ENCODE data around the gene XRRA1.

Gene XRRA1

DNA sequence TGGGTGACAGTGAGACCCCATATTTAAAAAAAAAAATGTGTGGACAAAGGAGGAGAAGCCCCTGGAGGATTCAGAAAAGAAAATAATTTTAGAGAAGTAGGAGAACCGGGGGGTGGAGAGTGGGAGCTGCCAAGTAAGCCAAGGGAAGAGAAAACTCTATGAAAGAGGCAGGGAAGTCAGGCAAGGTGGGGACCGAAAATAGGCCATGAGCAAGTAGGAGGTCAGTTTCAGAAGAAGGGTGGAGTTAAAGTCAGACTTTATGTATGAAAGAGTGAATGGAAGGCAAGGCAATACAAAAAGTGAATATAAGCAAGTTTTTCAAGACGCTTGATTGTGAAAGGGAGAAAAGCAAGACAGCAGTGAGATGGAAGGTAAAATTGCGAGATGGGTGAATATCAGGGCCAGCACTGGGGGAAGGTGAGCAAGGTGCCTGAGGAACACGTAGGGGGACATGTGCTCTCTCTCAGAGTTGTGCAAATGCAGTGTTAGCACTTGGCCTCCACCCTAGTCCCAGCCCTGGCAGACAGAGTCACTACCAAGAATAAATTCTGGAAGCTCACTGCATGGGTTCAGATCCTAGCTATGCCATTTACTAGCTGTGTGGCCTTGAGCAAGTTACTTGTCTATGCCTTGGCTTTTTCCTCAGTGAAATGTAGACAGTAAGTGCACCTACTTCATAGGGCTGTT lies 6.7 kb downstream of the XRRA1 start:
- Histone ChIP-seq H3K9me3 (replicated peaks in 1 of 11) (no peaks in the 10 kb centered on the region), H3K4me2 (no peak overlapping the region)
- TF ChIP-seq Cebpa-rat (IDR thresholded peaks at IDR 0.05) = no peak

DNA sequence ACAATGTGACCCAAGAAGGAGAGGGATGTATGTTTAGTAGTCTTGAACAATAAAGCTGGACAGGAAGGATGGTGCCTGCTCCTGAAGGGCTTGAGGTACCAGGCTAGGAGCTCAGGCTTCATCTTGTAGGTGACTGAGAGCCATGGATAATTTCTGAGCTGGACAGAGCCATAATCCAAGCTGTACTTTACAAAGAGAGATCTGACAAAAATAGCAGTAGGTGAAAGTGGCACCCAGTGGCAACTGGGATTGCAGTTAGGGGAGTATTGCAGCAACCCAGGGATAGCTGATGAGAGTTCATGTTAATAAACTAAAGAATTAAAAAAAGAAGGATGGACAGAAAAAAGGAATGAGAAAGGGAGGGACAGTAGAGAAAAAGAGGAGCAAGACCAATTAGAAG lies 7.4 kb downstream of the XRRA1 start:
- Histone ChIP-seq H3K36me3 (peaks cover 51 to 90% (median 69%) of the 10 kb centered on the region in 11 experiments), H3K27ac (no peak overlapping the region), H3K27me3 (no peaks in the 10 kb centered on the region), H3K9me3 (replicated peaks in 1 of 11) (no peaks in the 10 kb centered on the region), H3K4me3 (no peak overlapping the region), H3K4me1 (peaks cover 0 to 19% (median 0%) of the 10 kb centered on the region in 10 experiments; a peak in 4 of 20 replicates), H4K20me1 (peaks cover 0 to 6% (median 0%) of the 10 kb centered on the region in 11 experiments; a peak in 1 of 22 replicates), H3K9ac (no peak overlapping the region), H3K4me2 (no peak overlapping the region)
- TF ChIP-seq Cebpa-rat (IDR thresholded peaks at IDR 0.05) = no peak

More for the DNA sequence above, 6.7 kb downstream of the XRRA1 start:
- H3K27ac ChIP-seq = no peak overlapping the region
- peaks cover 43 to 83% (median 68%) of the 10 kb centered on the region in 11 experiments for H3K36me3 ChIP-seq
- no peak overlapping the region for H3K9ac ChIP-seq
- H3K4me1 ChIP-seq = peaks cover 0 to 19% (median 0%) of the 10 kb centered on the region in 10 experiments; a peak in 4 of 20 replicates
- H4K20me1 ChIP-seq = peaks cover 0 to 6% (median 0%) of the 10 kb centered on the region in 11 experiments; a peak in 1 of 22 replicates
- H3K27me3 ChIP-seq = no peaks in the 10 kb centered on the region
- no peak overlapping the region for H3K4me3 ChIP-seq

DNA sequence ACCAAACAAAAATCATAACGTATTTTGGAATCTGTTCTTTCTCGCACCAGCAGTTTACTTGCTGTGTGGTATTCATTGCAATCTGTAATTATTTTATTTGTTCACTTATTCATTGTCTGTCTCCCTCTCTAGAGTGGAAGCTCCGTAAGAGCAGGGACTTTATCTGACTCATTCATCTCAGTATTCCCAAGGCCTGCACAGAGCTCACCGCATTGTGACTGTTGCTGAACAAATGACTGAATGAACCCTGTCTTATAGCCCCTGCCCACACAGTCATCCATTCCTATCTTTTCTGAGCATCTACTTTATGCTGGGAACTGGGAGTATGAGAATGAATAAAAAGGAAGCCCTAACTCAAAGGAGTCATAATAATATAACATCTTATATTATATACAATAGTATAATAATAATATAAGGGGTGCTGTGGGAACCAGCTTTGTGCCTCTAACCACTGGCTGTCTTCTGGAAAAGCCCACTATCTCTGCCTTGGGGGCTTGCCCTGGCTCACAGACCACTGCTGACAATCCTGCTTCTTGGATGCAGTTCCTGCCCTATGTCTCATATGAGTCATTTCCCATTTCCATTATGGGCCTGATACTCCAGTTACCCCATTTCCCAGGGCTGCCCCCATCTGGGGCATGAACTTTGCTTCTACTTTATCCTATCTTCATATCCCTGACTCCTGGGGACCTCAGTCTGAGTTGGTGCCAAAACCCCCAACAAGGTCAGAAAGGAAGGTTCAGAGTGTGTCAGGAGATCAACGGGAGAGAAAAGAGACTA lies 11.0 kb downstream of the XRRA1 start:
- peaks cover 68 to 100% (median 88%) of the 10 kb centered on the region in 11 experiments for H3K36me3 ChIP-seq
- no peaks in the 10 kb centered on the region for H3K27me3 ChIP-seq
- H3K9me3 ChIP-seq (replicated peaks in 1 of 11) = no peaks in the 10 kb centered on the region
- H3K9ac ChIP-seq = no peak overlapping the region
- peaks cover 0 to 19% (median 2%) of the 10 kb centered on the region in 10 experiments; a peak in 8 of 20 replicates for H3K4me1 ChIP-seq
- peaks cover 0 to 6% (median 0%) of the 10 kb centered on the region in 11 experiments; a peak in 1 of 22 replicates for H4K20me1 ChIP-seq
- TF ChIP-seq Cebpa-rat (IDR thresholded peaks at IDR 0.05) = no peak
- H3K27ac ChIP-seq = no peak overlapping the region
- no peak overlapping the region for H3K4me2 ChIP-seq
- H3K4me3 ChIP-seq = no peak overlapping the region

DNA sequence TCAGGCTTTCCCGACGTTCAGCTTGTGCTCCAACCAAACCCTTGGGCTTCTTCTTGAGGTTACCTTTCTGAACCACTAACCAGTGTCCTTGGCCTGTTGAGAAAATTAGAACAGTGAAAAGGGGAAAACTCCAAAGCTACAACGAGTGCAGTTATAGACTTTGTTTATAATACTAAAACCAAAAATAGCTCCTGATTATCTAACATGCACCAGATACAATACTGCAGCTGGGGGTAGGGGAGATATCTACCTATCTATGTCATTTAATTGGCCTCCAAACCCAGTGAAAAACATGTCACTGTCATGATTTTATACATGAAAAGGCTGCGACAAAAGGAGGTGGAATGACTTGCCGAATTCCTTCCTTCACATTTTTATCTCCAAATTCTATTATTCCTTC lies 11.9 kb downstream of the XRRA1 start:
- peaks cover 70 to 100% (median 92%) of the 10 kb centered on the region in 11 experiments for H3K36me3 ChIP-seq

DNA sequence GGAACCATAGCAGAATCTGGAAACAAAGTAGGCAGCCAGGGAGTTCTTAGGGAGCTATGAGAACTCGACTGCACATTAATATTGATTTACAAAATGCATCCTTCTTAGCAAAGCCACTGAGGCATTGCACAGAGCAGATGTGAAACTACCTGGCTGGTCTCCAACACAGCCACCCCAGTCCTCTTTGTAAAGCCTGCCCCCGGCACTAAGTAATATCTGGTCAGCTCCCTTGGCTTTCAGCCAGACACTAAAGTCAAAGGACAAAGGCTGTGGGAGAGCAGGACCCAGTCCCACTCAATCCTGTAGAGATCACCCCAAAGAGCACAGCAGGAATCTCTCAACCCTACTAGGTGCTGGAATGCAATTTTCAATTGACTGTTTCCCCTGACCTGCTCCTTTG lies 12.8 kb downstream of the XRRA1 start:
- Histone ChIP-seq H3K27me3 (no peaks in the 10 kb centered on the region), H3K4me2 (no peak overlapping the region), H3K9ac (no peak overlapping the region), H3K9me3 (replicated peaks in 1 of 11) (no peaks in the 10 kb centered on the region), H3K36me3 (peaks cover 69 to 95% (median 85%) of the 10 kb centered on the region in 11 experiments), H4K20me1 (0 out of 22 replicates have a peak, but pooled peaks cover 0 to 6% (median 0%) of the 10 kb centered on the region in 11 experiments), H3K27ac (no peak overlapping the region), H3K4me3 (no peak overlapping the region), H3K4me1 (peaks cover 8 to 19% (median 11%) of the 10 kb centered on the region in 10 experiments; a peak in 18 of 20 replicates)
- no peak for TF ChIP-seq Cebpa-rat (IDR thresholded peaks at IDR 0.05)

More for the DNA sequence above, 11.9 kb downstream of the XRRA1 start:
- TF ChIP-seq Cebpa-rat (IDR thresholded peaks at IDR 0.05) = no peak
- Histone ChIP-seq H4K20me1 (0 out of 22 replicates have a peak, but pooled peaks cover 0 to 6% (median 0%) of the 10 kb centered on the region in 11 experiments), H3K9me3 (replicated peaks in 1 of 11) (no peaks in the 10 kb centered on the region), H3K4me2 (no peak overlapping the region), H3K4me3 (no peak overlapping the region), H3K9ac (no peak overlapping the region), H3K27me3 (no peaks in the 10 kb centered on the region), H3K4me1 (peaks cover 8 to 19% (median 10%) of the 10 kb centered on the region in 10 experiments; a peak in 18 of 20 replicates), H3K27ac (no peak overlapping the region)

DNA sequence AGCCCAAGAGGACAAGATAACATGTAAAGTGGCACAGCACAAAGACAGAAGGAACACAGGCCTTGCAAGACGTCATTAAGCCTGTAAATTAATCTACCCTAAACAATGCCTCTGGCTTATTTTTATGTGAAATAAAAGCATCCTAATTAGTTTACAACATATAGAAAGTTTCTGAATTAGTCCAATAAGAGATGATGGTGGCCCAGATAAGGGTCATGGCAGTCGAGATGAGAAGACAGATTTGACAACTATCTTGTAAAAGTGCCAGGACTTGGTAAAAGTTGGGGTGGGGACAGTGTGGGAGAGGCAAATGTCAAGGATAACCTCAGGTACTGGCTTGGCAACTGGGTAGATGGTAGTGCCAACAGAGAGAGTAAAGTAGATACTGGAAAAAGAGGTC lies 13.6 kb downstream of the XRRA1 start:
- H4K20me1 ChIP-seq = no peaks in the 10 kb centered on the region
- no peaks in the 10 kb centered on the region for H3K27me3 ChIP-seq
- H3K9ac ChIP-seq = no peak overlapping the region
- H3K27ac ChIP-seq = no peak overlapping the region
- H3K36me3 ChIP-seq = peaks cover 62 to 92% (median 78%) of the 10 kb centered on the region in 11 experiments
- H3K4me3 ChIP-seq = no peak overlapping the region
- H3K4me1 ChIP-seq = peaks cover 8 to 19% (median 11%) of the 10 kb centered on the region in 10 experiments; a peak in 18 of 20 replicates
- no peaks in the 10 kb centered on the region for H3K9me3 ChIP-seq (replicated peaks in 1 of 11)
- H3K4me2 ChIP-seq = no peak overlapping the region
- TF ChIP-seq Cebpa-rat (IDR thresholded peaks at IDR 0.05) = no peak

DNA sequence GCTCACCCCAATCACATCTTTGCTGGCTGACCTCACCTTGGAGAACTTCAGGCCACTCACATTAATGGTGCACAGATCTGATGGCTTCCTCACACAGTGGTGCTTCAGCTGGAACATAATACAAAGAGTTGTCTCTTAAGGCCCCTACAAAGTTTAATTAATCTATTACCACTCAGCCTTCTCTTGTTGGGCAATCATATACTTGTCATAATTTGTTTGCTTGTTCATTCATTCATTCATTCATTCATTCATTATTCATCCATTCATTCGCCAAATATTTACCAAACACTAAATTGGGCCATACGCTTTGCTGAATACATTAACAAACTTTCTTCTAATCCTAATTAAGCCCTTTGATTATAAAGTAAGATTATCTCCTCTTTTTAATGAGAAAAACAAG lies 15.1 kb downstream of the XRRA1 start:
- no peak overlapping the region for H3K9ac ChIP-seq
- peaks cover 52 to 85% (median 71%) of the 10 kb centered on the region in 11 experiments for H3K36me3 ChIP-seq
- H3K9me3 ChIP-seq (replicated peaks in 1 of 11) = no peaks in the 10 kb centered on the region
- H4K20me1 ChIP-seq = no peaks in the 10 kb centered on the region
- H3K4me2 ChIP-seq = 0 out of 22 replicates have a peak overlapping the region, but pooled peaks of 1 of the 11 experiments have one; percentile 5
- no peak overlapping the region for H3K27ac ChIP-seq
- TF ChIP-seq Cebpa-rat (IDR thresholded peaks at IDR 0.05) = no peak
- no peak overlapping the region for H3K4me3 ChIP-seq
- no peaks in the 10 kb centered on the region for H3K27me3 ChIP-seq
- peaks cover 8 to 19% (median 11%) of the 10 kb centered on the region in 10 experiments; a peak in 18 of 20 replicates for H3K4me1 ChIP-seq

DNA sequence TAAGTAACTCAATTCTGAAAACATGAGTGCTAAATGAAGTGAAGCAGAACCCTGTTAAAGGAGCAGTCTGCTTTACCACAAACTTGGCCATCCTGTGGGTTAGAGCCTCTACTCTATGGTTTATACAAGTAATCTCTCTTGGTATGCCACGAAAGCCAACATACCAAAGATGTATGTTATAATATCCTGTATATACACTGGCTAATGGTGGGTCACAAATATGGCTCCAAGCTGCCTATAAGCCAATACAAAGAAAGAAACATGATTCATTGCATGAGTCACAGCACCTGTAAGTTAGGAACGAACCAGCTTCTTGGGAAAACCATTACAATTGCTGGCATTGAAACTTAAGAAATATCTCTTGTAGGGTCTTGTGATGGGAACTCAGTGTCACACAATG lies 16.1 kb downstream of the XRRA1 start:
- Histone ChIP-seq H3K9me3 (replicated peaks in 1 of 11) (no peaks in the 10 kb centered on the region), H3K9ac (peak overlapping the region in 1 of 11 experiments; percentile 3; a peak in 1 of 22 replicates), H3K27me3 (no peaks in the 10 kb centered on the region), H4K20me1 (no peaks in the 10 kb centered on the region), H3K27ac (no peak overlapping the region), H3K4me3 (no peak overlapping the region), H3K4me2 (peak overlapping the region in 7 of 11 experiments; percentile 4 to 43 (median 23); a peak in 5 of 22 replicates), H3K4me1 (peaks cover 8 to 17% (median 11%) of the 10 kb centered on the region in 10 experiments; a peak in 18 of 20 replicates), H3K36me3 (peaks cover 59 to 83% (median 72%) of the 10 kb centered on the region in 11 experiments)
- no peak for TF ChIP-seq Cebpa-rat (IDR thresholded peaks at IDR 0.05)

DNA sequence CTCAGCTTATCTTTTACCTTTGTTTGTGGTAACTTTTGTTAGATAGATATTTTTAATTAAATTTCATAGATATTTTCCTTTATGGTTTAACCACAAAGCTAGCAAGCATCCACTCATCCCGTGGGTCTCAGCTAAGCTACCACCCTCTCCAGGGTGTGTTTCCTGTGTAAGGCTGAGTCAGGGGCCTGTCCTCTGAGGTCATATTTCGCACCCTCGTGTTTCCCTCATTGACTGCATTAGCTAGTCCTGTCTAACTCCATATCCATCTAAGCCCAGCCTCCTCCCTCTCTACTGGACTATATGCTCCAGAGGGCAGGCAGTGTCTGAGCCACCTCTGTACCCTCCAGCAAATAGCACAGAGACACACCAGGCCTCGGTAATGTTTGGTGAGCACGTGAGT lies 16.7 kb downstream of the XRRA1 start:
- Histone ChIP-seq H3K4me2 (peak overlapping the region in 7 of 11 experiments; percentile 5 to 43 (median 28); a peak in 9 of 22 replicates), H3K4me1 (peaks cover 8 to 17% (median 11%) of the 10 kb centered on the region in 10 experiments; a peak in 18 of 20 replicates), H3K4me3 (no peak overlapping the region), H3K36me3 (peaks cover 54 to 80% (median 69%) of the 10 kb centered on the region in 11 experiments), H3K27ac (peak overlapping the region in 1 of 11 experiments; percentile 31; a peak in 1 of 22 replicates), H3K9ac (peak overlapping the region in 3 of 11 experiments; percentile 3 to 55 (median 39); a peak in 2 of 22 replicates), H3K9me3 (replicated peaks in 1 of 11) (no peaks in the 10 kb centered on the region), H3K27me3 (no peaks in the 10 kb centered on the region), H4K20me1 (no peaks in the 10 kb centered on the region)
- TF ChIP-seq Cebpa-rat (IDR thresholded peaks at IDR 0.05) = no peak

Measured in BLaER1 treated with 17β-estradiol and CSF1 and Interleukin-3, amounts not matched to agents 10 nM and 100 nM (cell line).